Spleen (tissue), 7 donors: ENCODE results near the gene MAGED4B.
"Not testable (repeated sequence)": the region's sequence is repeated elsewhere in the genome, so short reads cannot be mapped to it uniquely, and the experiment has no call there.

Source experiments
- POLR2AphosphoS5 ChIP-seq, 3 donors: sonication (generic); formaldehyde crosslinking; IDR thresholded peaks; one replicate each; pipeline ENCODE4 v1.5.1; 2017; ENCODE audit warnings: antibody characterized with exemption in 3 of 3
- TF ChIP-seq, protein P1 (sequence below), 11 experiments: fragments of 200-600 bp in 7 of 11; fragments of 450-650 bp in 4 of 11; sonication (generic) in 4 of 11; IDR thresholded peaks in 8 of 11; conservative IDR thresholded peaks in 3 of 11; 1 replicate in 7 of 11; 2 replicates in 4 of 11; pipeline versions ENCODE4 v1.4.0 to v1.8.0; 2016 to 2021; ENCODE audit warnings: antibody characterized with exemption in 11 of 11, inconsistent platforms in 4 of 11, mild to moderate bottlenecking in 1 of 11
- donor health status: DM: no; HTN: no; CAD: no; lungs with moderate emphysema.
- donor health status: DM: no; HTN: no; CAD: no.
- donor health status: DM: no; HTN: no; CAD: no.

DNA sequence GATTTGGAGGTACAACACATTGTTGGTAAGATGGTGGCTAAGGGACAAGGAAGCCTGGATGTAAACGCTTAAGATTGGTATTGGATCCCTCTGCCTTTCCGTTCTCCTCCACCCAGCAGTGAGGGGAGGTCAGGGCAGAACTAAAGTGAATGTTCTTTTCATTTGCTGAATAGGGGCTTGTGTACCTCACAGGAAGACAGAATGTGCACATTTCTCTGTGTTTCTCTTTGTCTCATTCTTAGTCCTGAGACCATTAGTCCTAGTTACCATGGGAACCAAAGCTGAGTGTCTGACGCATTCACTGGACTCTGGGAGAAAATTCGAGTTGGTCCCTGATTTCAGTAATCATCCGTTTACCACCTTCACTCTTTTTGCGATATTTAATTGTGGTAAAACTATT is 26.7 kb downstream of the MAGED4B start:
- not testable (repeated sequence) for TF ChIP-seq POLR2AphosphoS5 (IDR thresholded peaks at IDR 0.05)
- TF ChIP-seq, protein P1, sequence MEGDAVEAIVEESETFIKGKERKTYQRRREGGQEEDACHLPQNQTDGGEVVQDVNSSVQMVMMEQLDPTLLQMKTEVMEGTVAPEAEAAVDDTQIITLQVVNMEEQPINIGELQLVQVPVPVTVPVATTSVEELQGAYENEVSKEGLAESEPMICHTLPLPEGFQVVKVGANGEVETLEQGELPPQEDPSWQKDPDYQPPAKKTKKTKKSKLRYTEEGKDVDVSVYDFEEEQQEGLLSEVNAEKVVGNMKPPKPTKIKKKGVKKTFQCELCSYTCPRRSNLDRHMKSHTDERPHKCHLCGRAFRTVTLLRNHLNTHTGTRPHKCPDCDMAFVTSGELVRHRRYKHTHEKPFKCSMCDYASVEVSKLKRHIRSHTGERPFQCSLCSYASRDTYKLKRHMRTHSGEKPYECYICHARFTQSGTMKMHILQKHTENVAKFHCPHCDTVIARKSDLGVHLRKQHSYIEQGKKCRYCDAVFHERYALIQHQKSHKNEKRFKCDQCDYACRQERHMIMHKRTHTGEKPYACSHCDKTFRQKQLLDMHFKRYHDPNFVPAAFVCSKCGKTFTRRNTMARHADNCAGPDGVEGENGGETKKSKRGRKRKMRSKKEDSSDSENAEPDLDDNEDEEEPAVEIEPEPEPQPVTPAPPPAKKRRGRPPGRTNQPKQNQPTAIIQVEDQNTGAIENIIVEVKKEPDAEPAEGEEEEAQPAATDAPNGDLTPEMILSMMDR (IDR thresholded peaks at IDR 0.05 in 8 of 11, conservative IDR thresholded peaks at IDR 0.05 in 3 of 11) = not testable (repeated sequence)
